GM18498 (cell line): ENCODE results near the gene MOB3A.
"Not testable (repeated sequence)": the region's sequence is repeated elsewhere in the genome, so short reads cannot be mapped to it uniquely, and the experiment has no call there.

Source experiments
- ATAC-seq: cut with Tn5 transposase; IDR thresholded peaks from one replicate; pipeline ENCODE4 v1.9.1; 2021; ENCODE audit warnings: mild to moderate bottlenecking, moderate library complexity; ENCODE audit not compliant: unreplicated experiment

The MOB3A gene

DNA sequence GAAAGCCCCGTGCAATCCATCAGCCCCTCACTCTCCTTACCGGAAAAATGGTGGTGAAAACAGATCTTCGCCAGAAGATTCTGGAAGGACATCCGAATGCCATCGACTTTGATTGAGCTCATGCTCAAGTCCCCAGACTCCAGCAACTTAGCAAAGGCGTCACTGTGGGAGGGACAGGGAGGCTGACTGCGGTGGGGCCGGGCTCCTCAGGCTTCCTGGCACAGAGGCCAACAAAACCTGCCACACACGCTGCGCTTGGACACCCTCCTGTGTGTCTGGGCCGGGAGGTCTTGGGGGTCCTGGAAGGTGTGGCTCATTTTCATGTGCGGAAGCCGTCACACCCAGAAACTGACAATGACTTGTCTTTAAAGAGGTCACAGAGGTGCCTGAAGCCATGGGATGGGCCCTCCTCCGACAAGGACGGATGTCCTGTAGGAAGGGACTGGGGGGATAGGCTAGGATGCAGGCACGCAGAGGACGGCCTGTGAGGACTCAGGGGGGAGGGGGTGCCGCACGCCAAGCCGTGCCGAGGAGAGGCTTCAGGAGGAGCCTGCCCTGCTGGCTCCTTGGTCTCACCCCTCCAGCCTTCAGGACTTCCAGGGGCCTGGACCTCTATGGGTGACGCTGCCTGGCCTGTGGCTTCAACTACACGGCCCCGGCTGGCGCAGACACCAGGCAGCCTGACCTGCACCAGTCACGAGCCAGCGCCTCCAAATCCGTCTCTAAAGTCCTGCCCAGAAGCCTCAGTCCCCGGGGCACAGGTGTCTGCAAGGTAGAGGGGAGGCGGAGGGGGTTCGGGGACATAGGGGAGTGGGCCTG lies 13.1 kb upstream of the MOB3A start:
- no peak for ATAC-seq

DNA sequence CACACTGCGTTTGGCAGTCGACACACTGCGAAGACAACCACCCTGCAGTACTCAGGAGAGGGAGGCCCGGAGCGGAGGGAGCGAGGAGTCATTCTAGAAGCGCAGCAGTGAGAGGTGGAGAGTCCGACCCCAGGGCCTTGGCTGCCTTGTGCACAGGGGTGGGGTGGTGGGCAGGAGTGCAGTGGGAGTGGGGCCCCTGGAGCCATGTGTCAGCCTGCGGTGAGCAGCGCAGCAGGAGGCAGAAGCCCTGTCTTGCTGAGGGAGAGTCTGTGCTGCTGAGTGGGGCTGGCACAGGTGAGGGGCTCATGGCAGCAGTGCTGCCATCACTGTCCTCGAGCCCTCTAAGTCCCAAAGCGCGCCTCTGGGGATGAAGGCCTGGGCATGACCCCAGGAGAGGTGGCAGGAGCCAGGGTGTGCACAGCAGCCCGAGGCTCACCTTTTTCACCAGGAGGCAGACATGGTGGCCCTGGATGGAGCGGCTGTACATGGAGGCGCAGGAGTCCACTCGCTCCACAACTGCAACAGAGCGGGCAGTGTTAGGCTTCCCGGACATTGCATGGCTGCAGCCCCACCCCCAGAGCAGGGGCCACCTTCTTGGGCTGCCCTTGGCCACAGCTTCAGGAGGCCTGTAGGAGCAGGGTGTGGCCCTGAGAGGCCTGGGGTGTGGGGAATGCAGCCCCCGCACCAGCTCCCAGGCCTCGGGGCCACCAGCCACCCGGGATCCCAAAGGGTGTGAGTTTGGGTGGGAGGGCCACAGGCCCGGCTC lies 12.3 kb upstream of the MOB3A start:
- ATAC-seq, result no peak

DNA sequence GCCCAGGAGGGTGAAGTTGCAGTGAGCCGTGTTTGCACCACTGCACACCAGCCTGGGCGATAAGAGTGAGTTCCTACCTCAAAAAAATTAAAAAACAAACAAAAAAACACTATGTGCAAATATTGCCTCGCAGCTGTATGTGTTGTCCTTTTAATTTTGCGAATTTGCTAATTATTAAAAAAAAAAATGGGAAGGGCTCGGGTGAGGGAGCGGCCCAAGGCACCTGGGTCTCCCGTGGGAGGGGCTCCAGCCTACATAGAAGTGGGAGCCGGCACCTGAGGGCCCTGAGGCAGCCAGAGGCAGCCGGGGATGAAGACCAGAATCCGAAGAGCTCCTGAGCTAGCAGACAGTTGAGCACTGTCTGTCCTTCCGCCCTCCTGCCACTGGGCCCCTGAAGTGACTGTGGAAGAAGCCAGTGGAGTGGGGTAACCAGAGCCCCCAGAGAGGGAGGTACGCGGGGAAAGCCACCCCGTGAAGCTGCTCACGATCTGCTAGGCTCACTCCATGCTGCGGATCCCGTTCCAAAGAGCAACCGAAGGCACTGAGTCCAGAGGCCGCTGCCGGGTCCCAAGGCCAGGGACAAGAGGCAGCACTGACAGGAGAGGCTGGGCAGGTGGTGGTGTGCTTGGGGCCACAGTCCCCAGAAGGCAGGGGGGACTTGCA lies 7.0 kb upstream of the MOB3A start:
- no peak for ATAC-seq

DNA sequence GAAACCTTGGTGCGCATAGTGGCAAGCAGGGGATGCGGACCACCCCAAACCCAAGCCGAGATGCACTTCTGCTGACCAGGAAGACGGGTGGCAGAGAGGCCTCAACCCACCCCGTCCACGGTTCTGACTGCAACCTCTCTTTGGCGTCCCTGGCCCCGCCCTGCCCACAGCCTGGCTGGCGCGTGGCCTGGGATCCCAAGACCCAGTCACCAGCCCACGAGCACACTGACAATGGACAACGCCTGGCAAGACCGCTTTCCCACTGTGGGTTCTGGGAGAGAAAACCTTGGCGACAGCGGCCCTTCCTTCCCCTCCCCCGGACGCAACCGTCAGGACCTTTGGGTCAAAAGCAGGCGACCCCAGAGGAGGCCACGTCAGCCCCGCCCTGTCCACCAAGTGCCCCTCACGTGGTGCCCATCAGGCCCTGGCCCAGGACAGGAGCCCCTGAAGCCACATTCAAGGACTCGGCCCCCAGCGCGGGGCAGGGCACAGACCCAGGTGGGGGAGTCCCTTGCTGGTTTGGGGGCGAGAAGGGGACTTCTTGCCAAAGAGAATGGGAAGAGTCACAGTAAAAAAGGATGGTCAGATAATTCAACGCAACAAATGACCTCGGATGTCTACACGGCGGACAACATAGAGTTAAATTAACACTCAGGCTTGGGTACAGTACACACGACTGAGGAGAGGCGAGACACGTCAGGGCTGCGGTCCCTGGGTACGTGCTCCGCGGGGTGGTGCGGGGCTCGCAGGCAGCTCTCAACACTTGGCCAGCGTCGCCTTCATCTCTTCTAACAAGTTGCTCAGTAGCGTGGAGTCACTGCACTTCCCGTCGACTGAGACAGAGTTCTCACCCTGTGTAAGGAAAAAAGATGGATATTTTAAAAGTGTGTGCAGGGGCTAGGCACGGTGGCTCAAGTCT lies 5.5 kb upstream of the MOB3A start:
- ATAC-seq, result no peak

DNA sequence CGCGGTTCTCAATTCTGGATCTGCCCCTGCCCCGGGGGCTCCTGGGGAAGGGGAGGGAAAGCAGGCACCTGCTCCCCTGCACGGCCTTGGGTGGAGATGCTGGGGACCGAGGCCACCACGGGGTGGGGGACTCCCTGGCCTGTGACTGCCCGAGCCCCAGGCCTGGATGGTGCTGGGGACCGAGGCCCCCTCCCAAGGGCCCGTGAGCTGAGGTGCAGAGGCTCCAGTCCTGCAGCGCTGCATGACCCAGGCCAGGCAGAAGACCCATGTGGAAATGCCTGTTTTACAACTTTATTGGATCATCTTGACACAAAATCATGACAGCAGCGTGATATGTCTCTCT lies 4.6 kb upstream of the MOB3A start:
- ATAC-seq, result no peak

DNA sequence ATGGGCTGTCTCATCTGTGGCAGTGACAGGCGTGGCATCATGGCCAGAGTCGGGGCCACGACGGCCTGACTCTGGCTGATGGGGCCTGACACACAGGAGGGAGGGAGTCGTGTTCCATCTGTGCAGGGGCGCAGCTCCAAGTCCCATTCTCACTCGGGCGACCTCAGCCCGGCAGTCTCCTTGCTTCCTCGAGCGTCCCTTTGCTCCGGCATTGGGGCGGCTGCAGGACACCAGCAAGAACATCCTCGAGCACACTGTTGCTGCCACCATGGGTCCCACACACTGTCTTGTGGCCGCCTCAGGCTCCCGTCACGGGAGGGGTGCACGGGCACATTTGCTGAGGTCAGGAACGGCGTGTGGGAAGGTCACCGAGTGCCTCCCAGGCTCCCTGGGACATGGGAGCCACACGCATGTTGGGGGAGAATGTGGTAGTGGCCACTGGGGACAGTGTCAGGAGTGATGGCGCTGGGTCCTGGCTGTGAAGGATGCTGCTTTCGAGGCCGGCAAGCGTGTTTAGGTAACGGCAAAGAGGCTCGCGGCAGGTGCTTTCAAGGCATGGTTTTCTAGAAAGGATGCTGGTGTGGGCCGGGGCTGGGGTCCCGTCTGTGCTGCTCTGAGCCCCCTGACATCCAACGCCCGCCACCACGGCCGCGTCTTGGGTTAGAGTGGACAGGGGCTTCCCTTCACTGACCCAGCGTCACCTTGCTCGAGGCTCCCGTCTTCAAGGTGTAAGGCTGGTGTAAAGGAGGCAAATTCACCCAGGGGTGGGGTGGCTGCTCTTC lies 4.0 kb upstream of the MOB3A start:
- ATAC-seq, result no peak

DNA sequence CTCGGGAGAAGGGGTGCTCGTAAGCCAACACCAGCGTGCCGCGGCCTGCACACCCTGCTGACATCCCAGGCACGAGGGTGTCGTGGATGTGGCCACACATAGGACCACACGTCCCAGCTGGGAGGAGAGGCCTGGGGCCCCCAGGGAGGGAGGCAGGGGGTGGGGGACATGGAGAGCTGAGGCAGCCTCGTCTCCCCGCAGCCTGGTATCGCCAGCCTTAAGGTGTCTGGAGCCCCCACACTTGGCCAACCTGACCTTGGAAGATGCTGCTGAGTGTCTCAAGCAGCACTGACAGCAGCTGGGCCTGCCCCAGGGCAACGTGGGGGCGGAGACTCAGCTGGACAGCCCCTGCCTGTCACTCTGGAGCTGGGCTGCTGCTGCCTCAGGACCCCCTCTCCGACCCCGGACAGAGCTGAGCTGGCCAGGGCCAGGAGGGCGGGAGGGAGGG lies 3.0 kb upstream of the MOB3A start:
- no peak for ATAC-seq

DNA sequence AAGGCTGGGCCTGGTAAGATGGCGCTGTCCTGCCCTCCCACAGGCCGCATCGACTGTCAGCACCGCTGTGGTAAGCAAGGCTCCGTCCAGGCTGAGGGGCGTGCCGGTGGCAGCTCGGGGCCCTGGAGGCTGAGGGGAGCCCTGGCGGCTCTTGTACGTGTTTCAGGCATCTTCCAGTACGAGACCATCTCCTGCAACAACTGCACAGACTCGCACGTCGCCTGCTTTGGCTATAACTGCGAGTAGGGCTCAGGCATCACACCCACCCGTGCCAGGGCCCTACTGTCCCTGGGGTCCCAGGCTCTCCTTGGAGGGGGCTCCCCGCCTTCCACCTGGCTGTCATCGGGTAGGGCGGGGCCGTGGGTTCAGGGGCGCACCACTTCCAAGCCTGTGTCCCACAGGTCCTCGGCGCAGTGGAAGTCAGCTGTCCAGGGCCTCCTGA lies 1.8 kb upstream of the MOB3A start:
- no peak for ATAC-seq

DNA sequence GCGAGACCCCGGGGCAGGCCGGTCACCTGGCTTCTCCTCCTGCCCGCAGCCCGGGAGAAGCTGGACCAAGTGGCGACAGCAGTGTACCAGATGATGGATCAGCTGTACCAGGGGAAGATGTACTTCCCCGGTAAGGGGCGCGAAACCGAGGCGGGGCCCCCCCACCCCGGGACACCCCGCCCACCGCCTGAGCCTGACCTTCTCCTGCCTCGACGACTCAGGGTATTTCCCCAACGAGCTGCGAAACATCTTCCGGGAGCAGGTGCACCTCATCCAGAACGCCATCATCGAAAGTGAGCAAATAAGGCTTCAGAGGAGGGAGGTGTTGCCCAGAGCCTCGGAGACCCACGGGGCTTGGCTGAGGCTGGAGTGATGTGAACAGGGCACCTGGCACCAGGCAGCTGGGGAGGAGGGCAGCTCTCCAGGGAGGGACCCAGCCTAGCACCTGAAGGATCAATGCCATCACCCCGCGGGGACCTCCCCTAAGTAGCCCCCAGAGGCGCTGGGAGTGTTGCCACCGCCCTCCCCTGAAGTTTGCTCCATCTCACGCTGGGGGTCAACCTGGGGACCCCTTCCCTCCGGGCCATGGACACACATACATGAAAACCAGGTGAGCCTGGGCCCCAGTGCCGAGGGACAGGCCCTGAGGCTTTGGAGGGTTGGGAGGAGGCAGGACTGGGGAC lies 1.2 kb upstream of the MOB3A start:
- ATAC-seq, result no peak

DNA sequence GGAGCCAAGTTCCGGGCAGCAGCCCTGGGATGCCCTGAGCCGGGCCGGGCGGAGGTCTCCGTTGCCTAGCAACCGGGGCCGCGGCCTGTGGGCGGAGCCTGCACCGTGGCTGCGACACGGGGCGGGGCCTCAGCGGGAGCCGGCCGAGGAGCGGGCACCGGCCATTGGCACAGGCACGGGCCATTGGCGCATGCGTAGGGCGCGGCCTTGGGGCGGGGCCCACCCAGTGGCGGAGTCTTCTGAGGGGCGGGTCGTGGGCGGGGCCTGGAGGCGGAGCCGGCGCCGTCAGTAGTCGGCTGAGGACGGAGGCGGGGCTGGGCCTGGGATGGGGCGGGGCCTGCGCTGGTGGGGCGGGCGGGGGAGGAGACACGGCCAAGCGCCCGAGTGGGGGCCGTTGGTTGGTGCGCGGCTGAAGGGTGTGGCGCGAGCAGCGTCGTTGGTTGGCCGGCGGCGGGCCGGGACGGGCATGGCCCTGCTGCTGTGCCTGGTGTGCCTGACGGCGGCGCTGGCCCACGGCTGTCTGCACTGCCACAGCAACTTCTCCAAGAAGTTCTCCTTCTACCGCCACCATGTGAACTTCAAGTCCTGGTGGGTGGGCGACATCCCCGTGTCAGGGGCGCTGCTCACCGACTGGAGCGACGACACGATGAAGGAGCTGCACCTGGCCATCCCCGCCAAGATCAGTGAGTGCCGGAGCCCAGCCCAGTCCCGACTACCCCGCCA lies 515 bp upstream of the MOB3A start, which contains the start of gene IZUMO4:
Gene IZUMO4 (plus strand): TSS at position 436 of the 723 bp plus-strand sequence. CDS start 31 bp downstream, at position 467.
- peak; percentile 71 for ATAC-seq

DNA sequence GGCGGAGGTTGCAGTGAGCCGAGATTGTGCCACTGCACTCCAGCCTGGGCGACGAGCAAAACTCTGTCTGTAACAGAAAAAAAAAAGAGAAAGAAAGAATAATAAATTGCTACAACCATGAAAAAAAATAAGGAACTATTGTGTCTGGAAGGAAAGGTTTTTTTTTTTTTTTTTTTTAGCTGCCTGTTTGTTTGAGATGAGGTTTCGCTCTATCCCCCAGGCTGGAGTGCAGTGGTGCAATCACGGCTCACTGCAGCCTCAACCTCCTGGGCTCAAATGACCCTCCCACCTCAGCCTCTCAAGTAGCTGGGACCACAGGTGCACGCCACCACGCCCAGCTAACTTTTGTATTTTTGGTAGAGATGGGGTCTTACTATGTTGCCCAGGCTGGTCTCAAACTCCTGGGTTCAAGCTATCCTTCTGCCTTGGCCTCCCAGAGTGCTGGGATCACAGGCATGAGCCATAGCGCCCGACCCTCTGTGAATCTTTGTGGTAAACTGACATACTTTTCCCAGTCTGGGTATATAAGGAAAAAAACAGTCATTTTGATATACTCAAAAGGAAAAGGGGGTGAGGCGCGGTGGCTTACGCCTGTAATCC lies 4.1 kb downstream of the MOB3A start:
- not testable (repeated sequence) for ATAC-seq

DNA sequence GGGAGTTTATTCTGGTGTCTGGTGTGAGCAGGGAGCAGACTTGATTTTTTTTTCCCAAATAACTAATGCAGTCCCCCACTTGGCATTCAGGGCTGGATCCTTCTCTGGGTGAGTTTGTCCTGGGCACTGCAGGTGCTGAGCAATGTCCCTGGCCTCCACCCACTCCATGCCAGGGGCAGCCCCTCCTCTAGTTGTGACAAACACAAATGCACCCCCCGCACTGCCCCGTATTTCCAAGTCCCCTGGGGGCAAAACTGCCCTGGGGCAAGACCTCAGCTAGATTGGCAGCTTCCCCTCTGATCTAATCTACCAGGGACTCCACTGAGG lies 6.4 kb downstream of the MOB3A start:
- ATAC-seq, result peak; percentile 2

DNA sequence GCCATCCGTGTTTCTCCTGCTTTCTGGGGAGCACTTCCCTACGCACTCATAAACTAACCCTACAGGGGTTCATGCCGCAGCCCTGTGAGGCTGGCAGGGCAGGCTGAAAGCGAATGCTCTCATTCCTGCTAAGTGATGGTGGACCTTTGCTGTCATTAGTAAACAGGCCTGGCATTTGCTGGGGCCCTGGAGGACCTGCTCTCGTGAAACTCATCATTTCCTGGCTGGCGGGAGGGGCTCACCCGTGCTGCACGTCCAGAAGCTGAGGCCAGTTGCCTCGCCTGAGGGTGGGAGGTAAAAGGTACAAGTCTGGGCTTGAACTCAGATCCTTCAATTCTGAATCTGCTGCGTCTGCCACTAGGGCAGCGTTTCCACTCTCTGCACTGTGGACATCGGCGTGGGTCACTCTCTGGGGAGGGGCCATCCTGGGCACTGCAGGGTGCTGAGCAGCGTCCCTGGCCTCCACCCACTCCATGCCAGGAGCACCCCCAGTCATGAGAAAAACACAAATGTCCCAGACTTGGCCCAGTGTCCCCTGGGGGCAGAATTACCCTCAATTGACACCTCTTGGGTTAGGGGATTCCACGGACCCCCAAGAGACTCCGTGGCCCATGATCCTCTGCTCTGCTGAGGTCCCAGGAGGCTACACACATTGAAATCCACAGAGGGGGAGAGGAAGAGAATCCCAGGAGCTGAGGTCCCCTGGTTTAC lies 7.0 kb downstream of the MOB3A start:
- no peak for ATAC-seq

DNA sequence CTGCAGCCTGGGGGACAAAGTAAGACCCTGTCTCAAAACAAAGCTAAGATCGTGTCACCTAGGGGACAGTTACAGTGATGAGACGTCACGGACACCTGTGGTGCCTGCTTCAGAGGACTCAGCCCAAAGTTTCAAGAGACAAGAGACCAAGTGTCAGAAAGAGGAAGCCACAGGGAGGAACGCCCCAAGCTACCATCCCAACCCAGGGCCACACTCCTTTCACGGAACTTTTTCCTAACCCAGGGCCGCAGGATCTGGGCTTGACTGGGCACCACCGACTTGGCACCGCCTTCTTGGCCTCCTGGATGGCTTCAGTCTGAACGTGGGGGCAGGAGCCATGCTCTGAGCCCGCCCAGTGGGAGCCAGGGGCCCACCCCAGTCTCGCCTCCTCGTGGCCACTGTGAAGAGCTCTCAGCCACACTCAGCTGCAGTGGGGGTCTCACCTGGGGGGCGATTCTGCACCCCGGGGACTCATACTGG lies 8.5 kb downstream of the MOB3A start:
- ATAC-seq, result peak; percentile 18

DNA sequence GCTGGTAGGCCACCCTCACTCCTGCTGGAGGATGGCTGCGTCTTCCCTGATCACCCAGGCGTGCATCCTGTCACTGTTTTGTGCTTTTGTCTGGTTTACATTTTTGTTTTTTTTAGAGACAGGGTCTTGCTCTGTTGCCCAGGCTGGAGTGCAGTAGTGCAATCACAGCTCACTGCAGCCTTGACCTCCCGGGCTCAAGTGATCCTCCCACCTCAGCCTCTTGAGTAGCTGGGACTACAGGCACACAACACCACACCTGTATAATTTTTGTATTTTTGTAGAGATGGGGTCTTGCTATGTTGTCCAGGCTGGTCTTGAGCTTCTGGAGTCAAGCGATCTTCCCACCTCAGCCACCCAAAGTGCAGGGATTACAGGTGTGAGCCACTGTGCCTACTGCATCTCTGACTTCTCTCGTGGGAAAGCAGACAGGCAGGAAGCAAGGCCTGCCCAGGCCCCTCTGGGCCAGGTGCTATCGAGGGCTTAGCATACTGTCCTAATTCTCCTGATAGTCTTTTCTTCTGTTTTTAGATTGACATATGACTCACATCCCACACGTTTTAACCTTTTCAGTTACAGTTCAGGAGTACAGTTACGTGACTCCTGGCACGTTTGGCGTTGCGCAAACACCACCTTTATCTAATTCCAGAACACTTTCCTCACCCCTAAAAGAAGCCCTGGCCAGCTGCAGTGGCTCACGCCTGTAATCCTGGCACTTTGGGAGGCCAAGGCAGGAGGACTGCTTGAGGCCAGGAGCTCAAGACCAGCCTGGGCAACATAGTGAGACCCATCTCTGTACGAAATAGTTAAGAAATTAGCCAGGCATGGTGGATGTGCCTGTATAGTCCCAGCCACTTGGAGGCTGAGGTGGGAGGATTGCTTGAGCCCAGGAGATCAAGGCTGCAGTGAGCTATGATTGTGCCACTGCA lies 9.2 kb downstream of the MOB3A start:
- not testable (repeated sequence) for ATAC-seq

DNA sequence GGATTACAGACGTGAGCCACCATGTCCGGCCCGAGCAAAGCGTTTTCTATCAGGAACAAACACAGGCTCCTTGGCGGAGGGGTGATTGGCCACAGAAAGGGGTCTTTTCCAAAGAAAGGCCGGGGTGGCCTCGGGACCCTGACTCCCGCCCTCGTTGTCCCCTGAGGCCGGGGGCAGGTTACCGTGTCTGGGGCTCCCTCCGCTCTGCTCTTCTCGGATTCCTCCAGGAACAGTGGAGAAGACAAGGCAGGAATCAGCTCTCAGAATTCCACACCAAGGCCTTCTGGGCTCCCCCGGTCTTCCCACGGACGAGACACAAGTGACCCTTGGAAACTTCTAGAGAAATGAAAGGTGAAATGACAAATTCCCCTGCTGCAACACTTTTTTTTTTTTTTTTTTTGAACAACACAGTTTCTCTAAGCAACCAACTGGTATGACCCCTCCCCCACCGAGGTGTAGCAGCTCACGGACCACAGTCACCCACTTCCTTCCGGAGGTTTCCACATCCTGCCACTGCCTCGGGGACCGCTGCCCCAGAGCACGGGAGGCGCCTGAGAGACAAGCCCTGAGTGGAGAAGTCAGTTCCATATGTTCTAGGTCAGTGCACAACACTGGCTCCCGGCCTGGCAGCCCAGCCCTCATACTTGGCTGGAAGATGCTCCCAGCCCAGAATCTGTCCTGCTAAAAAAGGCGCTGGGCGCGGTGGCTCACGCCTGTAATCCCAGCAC lies 11.0 kb downstream of the MOB3A start:
- peak; percentile 47 for ATAC-seq
